T-helper 1 cell treated with Interleukin-12 subunit alpha and Interleukin-12 subunit beta and Interleukin-4 antibody, amounts not matched to agents 30 ng/mL and 1 ng/mL, for 36 hours (primary cell): ENCODE data around the gene ABLIM3. TPM values are rescaled to one million over a fixed set of nuclear protein-coding genes. Genes with fewer than 3 reads are reported as not detected.

Experiments
- intact Hi-C: fragments of 100-400 bp; cut with micrococcal nuclease; formaldehyde crosslinking; loops from one replicate; pipeline ENCODE4 v1.15.1; 2024
- total RNA-seq: library from RNA; stranded (reverse); gene quantifications from 2 replicates; pipeline ENCODE4 v1.2.3, GENCODE V29; 2022

ABLIM3 gene
- total RNA-seq, 1 donor from 2014 or later: not detected

- intact Hi-C loops: no loop called here
Observed at GRCh38 chr5:149277801-149278200, 136.5 kb downstream of the ABLIM3 start.

- intact Hi-C loops: no loop called here
Observed at GRCh38 chr5:149278451-149279210, 137.3 kb downstream of the ABLIM3 start.

GRCh38 chr5:149279661-149280060 is 138.4 kb downstream of the ABLIM3 start:
- intact Hi-C loops: no loop called here

- intact Hi-C loops: no loop called here
Observed at GRCh38 chr5:149280124-149280523, 138.8 kb downstream of the ABLIM3 start.

GRCh38 chr5:149280802-149281201 is 139.5 kb downstream of the ABLIM3 start:
- intact Hi-C loops: no loop called here

- intact Hi-C loops: no loop called here
Observed at GRCh38 chr5:149282027-149282965, 141.0 kb downstream of the ABLIM3 start.

GRCh38 chr5:149282966-149283332 is 141.7 kb downstream of the ABLIM3 start:
- intact Hi-C loops: no loop called here

- intact Hi-C loops: no loop called here
Observed at GRCh38 chr5:149283626-149284480, 142.6 kb downstream of the ABLIM3 start.

GRCh38 chr5:149284501-149284900 is 143.2 kb downstream of the ABLIM3 start:
- intact Hi-C loops: no loop called here

GRCh38 chr5:149285153-149285552 is 143.9 kb downstream of the ABLIM3 start:
- intact Hi-C loops: no loop called here

- intact Hi-C loops: no loop called here
Observed at GRCh38 chr5:149288436-149288835, 147.1 kb downstream of the ABLIM3 start.

- intact Hi-C loops: no loop called here
Observed at GRCh38 chr5:149289301-149289700, 148.0 kb downstream of the ABLIM3 start.

GRCh38 chr5:149294872-149295829 is 153.9 kb downstream of the ABLIM3 start:
- intact Hi-C loops: no loop called here

GRCh38 chr5:149297340-149298025 is 156.2 kb downstream of the ABLIM3 start:
- intact Hi-C loops: no loop called here

- intact Hi-C loops: no loop called here
Observed at GRCh38 chr5:149298163-149298562, 156.9 kb downstream of the ABLIM3 start.

- intact Hi-C loops: no loop called here
Observed at GRCh38 chr5:149298842-149299404, 157.6 kb downstream of the ABLIM3 start.

- intact Hi-C loops: no loop called here
Observed at GRCh38 chr5:149299451-149300054, 158.3 kb downstream of the ABLIM3 start.

- intact Hi-C loops: no loop called here
Observed at GRCh38 chr5:149300441-149300840, 159.1 kb downstream of the ABLIM3 start.
